SKM-1 (cell line): ENCODE results near the gene ARID1B.

ENCODE experiments used
- DNase-seq: peaks from one replicate; lab custom pipeline; 2025; ENCODE audit not compliant: unreplicated experiment; lab: John Stamatoyannopoulos, UW

ARID1B gene

DNA sequence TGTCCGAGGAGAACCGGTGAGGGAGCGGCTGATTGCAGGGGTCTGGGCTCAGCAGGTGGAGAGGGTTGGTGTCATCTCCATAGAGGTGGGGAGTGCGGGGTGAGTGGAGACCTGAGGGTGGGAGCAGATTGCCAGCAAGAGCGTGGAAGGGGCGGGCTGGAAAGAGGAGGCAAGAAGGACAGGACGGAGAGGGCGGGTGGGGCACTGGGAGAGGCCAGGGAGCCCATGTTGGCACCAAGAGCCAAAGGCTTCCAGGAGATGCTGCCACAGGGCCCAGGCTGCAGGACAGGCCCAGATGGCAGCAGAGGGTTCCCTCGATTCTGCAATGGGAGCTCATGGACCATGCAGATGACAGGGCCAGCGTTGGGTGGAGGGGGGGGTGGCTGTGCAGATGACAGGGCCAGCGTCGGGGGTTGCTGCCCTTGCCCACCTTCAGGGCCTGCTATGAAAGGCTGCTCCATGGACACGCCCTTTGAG is 440.8 kb downstream of the ARID1B start:
- no peak for DNase-seq

DNA sequence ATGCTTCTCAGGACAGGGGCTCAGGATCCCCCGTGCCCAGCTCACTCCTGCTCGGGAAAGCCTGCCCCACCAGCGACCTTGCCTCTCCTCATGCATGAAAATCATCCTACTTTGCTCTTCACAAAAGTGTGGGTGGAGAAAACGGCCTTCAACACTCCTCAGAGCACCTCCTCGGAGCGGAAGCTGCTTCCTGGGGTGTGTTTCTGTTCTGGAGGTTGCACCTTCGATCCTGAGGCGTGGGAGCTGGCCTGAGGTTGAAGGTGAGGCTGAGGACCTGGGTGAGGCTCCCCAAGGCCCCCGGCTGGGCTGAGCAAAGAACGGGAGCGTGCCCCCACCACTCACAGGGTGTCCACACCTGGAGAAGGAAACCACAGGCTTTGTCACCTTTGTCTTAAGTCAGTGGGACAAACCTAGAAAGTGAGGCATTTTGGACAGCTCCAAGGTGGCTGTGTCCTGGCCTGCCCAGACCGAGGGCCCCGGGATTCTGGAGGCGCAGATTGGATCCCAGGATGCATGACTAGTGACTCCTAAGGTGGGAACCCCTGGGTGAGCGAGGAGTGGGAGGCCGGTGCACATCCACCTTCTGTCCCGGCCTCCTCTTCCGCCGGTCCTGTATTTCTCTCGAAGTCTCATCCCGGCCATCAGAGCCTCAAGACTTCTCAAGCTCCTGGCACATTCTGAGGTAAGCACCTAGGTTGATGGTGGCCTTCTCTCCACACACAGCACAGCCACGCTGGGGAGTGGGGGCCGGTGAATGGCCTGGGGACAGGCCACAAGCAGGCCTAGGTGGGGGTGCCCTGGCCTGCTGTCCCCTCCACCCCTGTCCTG is 441.4 kb downstream of the ARID1B start:
- DNase-seq, result no peak

DNA sequence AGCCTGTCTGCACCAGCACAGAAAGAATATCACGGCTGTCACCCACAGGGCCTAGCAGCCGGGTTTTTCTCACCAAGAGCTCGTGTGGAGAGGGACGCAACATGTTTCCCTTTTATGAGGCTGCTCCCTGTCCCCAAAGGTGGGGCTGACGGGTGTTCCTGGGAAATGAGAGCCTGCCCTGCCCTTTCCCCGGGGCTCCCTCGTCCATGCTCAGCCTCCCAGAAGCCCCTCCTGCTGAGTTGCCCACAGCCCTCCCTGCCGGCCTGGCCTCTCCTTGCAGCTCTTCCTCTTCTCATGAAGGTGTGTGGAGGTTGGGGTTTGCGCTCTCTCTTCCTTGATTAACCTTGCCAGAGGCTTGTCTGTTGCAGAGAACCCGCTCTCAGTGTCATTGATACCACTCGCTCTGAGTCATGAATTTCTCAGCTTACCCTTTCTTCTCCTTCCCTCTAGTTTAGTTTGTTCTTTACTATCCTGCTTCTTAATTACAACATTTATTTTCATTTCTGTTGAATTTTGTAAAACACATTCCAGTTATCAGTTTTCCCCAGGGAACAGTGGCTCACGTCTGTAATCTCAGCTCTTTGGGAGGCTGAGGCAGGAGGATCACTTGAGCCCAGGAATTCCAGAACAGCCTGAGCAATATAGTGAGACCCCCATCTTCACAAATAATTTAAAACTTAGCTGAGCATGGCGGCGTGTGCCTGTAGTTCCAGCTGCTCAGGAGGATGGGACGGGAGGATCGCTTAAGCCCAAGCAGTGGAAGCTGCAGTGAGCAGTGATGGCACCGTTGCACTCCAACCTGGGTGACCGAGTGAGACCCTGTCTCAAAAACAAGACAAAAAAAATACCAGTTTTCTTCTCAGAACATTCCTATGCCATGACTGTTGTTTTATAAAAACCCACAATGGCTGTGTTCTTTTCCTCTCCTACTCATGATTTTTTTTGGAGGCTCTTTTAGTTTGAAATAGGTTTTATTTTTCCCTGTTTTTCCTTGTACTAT is 442.3 kb downstream of the ARID1B start:
- DNase-seq, result no peak

DNA sequence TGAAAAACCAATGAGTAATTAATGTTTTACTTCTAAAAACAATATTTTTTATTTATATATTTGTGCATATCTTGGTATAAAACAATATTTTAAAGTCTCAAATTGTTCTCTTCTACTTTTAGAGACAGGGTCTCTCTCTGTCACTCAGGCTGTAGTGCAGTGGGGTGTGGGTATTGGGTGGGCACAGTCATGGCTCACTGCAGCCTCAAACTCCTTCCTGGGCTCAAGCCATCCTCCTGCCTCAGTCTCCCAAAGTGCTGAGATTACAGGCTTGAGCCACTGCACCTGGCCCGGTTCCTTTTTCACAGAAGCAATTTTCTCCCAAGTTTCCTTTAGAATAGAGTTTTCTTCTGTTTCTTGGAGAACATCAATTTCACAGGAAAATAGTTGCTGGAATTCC is 443.3 kb downstream of the ARID1B start:
- DNase-seq, result no peak

DNA sequence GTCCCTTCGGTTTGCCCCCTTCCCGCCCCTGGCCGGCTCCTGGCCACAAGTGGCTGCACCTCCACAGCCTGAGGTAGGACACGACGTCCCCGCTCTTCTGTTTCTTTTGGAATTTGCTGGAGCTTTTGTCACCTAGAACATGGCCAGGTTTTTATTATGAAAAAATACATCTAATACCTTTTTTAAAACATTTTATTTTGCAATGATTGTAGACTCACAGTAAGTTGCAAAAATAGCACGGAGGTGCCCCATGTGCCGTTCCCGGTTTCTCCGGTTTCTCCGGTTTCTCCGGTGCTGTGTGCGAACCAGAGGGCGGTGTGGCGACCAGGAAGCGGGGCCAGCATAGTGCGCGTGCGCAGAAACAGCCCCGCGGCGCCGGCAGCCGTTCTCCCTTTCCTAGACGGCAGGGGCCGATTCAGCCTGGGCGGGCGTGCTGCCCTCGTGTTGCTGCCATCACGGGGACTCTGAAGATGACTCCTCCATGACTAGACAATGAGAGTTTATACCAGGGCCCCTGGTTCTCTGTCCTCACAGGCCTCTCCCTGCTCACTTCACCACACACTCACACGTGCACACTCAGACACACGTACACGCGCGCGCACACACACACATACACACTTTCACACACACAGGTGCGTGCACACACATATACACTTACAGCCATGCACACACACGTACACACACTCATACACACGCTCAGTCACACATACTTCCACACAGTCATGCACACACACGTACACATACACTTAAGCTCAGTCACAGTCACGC is 444.1 kb downstream of the ARID1B start:
- peak; percentile 44 for DNase-seq

DNA sequence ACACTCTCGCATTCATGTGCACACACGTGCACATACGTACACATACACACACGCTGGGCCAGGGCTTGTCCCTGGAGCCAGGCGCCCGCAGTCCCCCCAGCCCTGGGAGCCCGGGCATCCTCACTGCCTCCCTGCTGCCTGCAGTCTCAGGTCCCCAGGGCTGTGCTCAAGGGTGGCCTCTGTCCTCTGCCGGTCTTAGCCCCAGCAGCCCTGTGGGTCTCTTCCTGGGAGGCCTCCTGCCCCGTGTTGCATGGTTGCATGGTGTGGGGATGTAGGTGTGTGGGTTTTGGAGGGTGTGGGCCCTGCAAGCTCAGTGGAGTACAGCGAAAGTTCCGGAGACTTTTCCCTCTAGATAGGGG is 444.6 kb downstream of the ARID1B start:
- no peak for DNase-seq

DNA sequence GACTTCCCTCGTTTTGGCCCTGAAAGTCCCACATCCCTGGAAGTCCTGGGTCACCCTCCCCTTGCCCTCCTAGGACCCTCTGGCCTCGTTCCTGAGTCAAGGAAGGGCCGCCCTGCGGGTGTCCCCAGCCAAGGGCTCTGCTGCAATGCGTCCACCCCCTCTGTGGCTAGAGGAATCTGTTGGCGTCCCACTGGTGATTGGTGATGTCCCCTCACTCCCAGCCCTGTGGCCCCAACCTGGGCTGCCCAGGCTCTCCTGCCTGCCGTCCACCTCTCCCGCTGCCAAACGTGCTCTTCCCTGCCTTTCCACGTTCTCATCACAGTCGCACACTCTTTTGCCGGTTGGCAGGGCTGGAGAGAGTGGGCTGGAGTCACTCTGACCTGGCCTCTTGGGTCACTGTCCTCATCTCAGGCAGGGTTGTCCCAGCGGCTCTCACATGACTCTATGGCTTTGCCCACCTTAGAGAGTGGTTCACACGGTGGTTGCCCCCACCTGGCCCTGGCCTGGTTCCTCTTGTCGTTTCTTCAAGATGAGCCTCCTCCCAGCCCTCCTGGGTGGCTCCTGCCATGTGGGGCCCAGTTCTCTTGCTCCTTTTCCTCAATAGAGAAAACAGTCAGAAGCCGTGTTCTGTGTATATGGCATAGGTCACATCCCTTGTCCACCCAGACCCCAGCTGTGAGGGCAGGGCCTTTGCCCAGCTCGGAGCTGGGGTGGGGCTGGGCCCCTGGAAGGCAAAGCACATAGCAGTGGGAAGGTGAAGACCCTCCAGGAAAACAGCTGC is 445.2 kb downstream of the ARID1B start:
- DNase-seq, result no peak

DNA sequence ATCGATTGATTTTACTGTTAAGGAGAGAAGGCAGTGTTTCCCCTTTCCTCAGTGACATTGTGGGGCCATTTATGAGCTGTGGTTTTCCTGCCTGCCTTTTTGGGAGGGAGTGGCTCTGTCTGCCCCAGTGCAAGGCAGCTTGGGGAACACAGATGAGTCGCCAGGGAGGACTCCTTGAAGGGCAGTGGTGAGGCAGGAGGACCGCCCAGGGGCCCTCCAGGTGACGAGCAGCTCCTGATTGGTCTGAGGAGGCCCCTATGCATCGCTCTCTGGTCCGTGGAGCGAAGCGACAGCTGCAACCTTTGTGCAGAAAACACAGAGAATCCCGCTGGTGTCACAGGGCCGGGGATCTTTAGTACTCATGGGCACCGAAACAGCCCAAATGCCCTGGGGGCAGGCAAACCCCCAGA is 445.8 kb downstream of the ARID1B start:
- DNase-seq, result peak; percentile 49

DNA sequence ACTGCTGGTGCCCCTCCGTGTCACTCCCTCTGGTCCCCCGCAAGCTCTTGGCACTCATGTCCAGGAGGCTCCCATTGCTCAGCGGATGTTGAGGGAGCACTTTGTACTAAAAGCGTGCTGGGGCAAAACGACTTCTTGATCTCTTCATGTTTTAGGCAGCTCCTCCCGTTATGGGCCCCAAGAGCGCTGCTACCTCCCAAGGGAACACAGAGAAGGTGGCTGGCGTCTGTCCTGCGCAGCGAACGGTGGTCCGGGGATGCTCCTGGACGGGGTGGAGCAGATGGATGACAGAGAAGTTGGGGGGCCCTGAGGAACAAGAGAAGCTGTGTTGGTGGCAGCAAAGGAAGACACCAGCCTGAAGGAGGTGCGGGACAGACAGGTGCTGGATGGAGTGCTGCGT is 446.3 kb downstream of the ARID1B start:
- DNase-seq, result no peak

DNA sequence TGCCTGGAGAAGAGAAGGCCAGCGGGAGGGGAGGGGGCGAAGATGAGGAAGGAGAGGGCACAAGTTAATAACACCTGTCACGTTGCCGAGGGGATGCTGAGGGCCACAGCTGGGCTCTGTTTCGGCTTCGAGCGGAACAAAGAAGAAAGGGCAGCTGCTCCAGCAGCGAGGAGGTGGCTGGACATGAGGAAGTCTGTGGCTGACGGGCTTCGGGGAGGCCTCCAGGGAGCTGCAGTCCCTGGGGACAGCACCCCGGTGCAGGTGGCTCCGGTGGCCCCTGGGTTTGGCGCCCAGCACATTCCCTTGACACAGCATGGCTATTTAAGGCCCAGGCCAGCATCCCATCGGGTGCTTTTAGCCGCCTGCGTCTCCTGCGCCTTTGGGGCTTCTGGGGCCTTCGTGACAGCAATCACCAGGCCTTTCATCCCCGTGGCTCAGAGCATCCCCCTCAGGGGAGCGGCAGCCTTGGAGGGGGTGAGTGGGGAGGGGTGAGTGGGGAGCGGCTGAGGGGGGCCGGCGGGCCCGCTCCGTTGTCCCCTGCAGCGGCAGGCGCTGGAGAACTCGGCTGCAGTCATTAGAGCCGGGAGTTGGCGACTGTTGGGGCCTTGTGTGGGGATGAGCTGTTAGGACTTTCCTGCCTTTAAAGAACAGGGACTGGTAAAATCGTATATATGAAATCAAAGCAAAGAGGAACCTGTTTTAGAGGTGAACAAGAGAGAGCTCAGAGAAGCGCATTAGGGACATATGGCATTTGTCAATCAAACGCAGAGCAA is 447.2 kb downstream of the ARID1B start:
- DNase-seq, result no peak

DNA sequence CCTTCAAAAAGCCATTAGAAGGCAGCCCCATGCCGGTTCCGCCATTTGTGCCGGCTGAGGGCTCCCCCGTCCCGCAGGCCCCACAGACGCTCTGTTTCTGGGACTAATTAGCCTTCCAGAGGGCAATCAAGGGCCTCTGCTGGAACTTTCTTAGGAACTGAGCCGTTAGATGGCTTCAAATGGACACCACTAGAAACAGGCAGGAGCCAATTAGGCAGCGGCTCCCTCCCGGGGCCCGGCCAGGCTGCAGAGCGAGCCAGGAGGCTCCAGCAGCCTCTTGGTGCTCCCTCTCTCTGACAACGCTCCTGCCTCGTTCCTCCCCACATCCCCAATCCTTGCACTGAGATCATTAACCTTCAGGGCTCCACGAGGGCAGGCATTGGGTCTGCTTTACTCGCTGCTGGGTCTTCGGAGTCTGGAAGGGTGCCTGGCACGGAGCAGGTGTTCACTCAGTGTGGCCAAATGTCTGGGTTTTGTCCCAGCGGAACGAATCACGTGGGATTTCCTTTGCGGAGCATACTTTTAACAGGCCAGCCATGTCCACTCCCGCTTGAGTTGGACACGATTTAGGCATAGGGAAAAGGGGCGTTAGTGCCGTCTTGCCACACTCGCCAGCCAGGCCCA is 447.9 kb downstream of the ARID1B start:
- no peak for DNase-seq

DNA sequence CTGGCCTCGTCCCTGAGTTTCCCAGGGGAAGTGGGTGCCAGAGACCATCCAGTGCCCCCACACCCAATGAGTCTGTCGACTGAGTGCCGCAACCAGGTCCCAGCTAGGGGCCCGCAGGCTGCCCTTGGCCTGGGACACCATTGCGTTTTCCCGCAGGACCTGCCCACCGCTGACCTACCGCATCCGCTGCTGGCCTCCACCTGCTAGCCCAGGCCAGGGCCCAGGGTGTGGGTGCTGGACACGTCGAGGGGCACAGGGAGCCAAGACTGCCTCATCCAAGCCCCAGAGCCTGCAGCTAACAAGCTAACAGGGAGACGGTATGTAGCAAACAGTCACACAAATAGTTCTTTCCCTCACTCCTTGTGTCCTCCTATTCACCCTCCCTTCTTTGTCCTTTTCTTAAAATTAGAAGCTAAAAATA is 448.4 kb downstream of the ARID1B start:
- no peak for DNase-seq

DNA sequence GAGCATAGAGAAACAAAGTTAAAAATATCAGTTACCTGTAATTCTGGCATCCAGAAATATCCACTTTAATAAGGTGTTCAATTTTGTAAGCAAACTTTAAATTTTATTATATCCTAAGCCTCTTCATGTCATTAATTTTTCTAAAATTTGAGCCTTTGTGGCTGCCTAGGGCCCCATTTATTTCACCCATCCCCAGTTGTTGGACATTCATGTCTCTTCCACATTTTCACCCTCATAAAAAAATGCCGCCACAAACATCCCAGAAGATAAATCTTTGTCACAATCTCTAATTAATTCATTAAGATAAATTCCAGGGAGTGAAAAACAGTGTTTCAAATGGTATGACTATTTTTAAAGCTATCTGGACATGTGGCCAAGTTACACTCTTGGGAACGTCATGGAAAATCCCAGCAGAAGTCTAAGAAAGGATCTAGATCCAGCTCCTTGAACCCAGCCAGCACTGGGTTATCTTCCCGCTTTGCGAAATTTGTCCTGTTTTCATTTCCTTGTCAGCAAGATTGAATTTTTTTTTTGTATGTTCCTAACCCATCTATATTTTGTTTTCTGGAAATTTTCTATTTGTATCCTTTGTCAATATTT is 448.9 kb downstream of the ARID1B start:
- no peak for DNase-seq

DNA sequence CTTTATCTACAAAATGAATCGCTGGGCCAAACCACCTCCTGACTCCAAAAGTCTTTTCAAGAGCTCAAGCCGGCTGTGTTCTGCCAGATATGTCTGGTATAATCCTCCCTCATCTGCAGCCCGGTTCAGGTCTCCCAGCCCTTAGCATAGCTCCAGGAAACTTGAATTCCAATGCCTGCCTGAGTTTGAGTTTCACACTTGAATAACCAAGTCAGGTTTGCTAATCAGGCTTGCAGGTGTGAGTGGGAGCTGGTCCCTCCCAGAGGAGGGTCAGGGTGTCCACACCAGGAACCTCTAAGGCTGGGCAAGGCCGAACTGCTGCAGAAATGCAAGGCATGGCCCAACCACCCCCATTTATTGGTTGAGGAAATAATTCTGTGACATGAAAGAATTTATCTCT is 449.6 kb downstream of the ARID1B start:
- DNase-seq, result no peak

DNA sequence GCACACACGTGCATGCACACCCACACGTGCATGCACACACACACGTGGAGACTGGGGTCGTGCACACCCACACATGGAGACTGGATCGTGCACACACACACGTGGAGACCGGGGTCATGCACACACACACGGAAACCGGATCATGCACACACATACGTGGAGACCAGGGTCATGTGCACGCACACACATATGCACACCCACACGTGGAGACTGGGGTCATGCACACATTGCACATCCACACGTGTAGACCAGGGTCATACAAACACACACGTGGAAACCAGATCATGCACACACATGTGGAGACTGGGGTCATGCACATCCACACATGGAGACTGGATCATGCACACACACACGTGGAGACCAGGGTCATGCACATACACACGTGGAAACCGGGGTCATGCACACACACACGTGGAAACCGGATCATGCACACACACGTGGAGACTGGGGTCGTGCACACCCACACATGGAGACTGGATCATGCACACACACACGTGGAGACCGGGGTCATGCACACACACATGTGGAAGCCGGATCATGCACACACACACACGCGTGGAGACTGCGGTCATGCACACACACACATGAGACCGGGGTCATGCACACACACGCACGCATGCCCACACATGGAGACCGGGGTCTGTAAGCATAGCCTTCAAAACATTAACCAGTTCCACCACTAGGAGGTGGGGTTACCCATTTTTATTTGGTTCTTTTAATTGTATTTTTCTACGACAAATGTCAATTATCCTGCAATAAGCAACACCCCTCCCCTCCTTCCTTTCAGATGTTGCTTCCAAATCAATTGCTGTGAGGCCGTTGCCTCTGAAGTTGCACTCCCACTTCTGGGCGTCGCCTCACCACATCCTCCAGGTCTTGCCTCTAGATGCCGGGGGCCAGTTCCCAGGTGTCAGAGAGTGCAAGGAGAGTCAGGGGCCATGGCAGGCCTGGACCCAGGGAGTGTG is 450.3 kb downstream of the ARID1B start:
- no peak for DNase-seq

DNA sequence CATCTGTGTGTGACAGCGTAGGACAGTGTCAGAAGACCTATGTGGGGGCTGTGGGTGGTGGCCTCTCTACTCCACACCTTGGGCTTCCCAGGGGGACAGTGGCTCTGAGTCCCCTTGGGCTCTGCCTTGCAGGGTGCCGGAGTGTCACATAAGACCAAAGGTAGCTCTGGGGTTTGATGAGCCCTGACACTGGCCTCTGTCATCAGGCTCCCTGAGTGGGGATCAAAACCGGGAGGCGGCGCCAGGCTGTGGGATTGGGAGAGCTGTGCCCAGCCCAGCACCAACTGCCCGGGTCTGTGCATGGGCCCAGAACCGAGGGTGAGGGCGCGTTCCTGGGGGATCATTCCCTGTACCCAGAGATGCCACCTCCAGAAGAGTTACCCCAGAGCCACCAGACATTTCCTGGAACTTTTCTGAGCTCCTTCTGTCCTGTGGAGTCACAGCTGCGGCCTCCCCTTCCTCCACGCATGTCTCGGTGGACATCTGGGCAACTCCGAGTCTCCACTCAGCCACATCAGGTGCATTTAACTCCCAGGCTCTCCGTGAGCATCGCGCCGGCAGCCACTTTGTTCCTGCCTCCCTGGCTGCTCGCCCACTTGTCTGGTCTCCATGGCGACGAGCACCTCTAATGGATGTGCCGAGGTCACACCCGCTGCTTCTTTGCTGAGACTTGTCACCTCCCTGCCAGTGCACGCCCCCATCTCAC is 451.4 kb downstream of the ARID1B start:
- no peak for DNase-seq

DNA sequence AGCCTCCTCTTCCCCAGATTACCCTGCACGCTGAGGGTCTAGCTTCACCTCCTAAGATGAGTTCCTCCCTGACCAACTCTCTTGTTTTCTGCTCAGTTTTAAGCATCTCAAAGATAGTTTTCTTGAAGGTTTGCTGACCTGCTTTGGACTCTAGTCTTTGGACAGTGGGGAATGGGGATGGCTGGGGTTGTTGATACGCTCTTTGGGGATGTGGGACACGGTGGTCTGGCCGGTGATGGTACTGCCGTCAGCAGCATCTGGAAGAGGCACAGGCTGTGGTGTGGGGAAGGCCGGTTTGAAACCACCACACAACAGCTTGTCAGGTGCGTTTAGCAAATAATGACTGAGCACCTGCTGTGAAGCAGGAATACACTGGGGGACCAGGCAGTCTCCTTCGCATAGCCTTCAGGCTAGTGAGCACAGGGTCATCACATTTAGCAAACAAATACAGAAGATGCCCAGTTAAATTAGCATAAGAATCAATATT is 452.0 kb downstream of the ARID1B start:
- no peak for DNase-seq
